ENCODE results near the gene ARL4D.

DNA sequence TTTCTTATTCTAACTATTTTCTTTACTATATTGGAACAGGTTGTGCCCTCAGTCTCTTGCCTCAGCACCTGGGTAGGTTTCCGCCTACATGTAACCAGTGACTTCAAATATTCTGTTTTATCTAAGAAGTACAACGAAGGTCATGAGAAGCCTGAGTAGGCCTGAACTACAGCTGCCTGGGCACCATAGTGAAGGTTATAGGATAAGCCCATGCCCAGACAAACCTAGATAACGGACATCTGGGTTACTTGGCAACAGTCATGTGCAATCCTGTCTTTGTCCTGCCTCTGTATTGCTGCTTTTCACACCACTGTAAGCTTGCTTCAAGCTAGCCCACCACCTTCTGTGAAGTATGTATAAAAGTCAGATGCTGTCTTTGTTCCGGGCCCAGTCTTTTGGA, 25.4 kb upstream of the ARL4D start:
- no peak for TF ChIP-seq POLR2A (IDR thresholded peaks at IDR 0.05)
- no peak for TF ChIP-seq POLR2AphosphoS5 (IDR thresholded peaks at IDR 0.05; ENCODE audit: insufficient read depth in 1 of 2, low read depth in 1 of 2)
